SK-N-SH (cell line): ENCODE measurements around the gene GSK3B. TPM values are rescaled to one million over a fixed set of nuclear protein-coding genes. Genes with fewer than 3 reads are reported as not detected.

ENCODE experiments used
- CTCF ChIA-PET: fragments of 300-600, 350-600 bp; formaldehyde crosslinking; extraction: SDS; loops from one replicate; lab custom pipeline; 2021; lab: Yijun Ruan, JAX
- POLR2A ChIA-PET: fragments of 350-600 bp; sonication (Branson Sonifier 250); formaldehyde crosslinking; extraction: SDS; loops from one replicate; lab custom pipeline; 2020; ENCODE audit warnings: antibody characterized with exemption, inconsistent platforms; lab: Yijun Ruan, JAX
- DNase-seq: peaks from one replicate; pipeline ENCODE4 v3.0.0; 2012
- H2AFZ ChIP-seq: fragments of 200-600 bp; sonication (generic); 2 replicates; pipeline ENCODE4 v1.8.1; 2016; ENCODE audit warnings: antibody characterized with exemption, mild to moderate bottlenecking, low read depth
- H3F3A ChIP-seq: fragments of 200-600 bp; sonication (generic); replicated peaks from 2 replicates; pipeline ENCODE3; 2016; ENCODE audit warnings: antibody characterized with exemption, mild to moderate bottlenecking; ENCODE audit not compliant: insufficient read depth
- H3K27ac ChIP-seq, 2 experiments: fragments of 200-500 bp in 1 of 2; fragments of 200-600 bp in 1 of 2; sonication (Bioruptor generic) in 1 of 2; sonication (generic), shearing (Covaris generic) in 1 of 2; 2 replicates each; pipeline versions ENCODE4 v1.5.1 to v1.6.1; 2014 to 2016; ENCODE audit warnings: low read depth in 2 of 2, inconsistent platforms in 1 of 2, low read length in 1 of 2, mild to moderate bottlenecking in 1 of 2, mixed read lengths in 1 of 2
- H3K27me3 ChIP-seq: fragments of 200-600 bp; sonication (generic), shearing (Covaris generic); 2 replicates; pipeline ENCODE4 v1.6.1; 2016; ENCODE audit warnings: mixed run types; ENCODE audit not compliant: insufficient read depth
- H3K36me3 ChIP-seq, 2 experiments: fragments of 200-500 bp in 1 of 2; fragments of 200-600 bp in 1 of 2; sonication (Bioruptor generic) in 1 of 2; sonication (generic) in 1 of 2; replicated peaks in 1 of 2; 2 replicates each; pipeline versions ENCODE3 to v1.5.1; 2014 to 2016; ENCODE audit warnings: low read length in 1 of 2, mild to moderate bottlenecking in 1 of 2; ENCODE audit not compliant: insufficient read depth in 2 of 2, control insufficient read depth in 1 of 2
- H3K4me1 ChIP-seq, 2 experiments: fragments of 200-500 bp in 1 of 2; fragments of 200-600 bp in 1 of 2; sonication (Bioruptor generic) in 1 of 2; sonication (generic), shearing (Covaris generic) in 1 of 2; 2 replicates each; pipeline versions ENCODE4 v1.5.1 to v1.6.1; 2014 to 2016; ENCODE audit warnings: low read depth in 1 of 2, low read length in 1 of 2, mixed run types in 1 of 2; ENCODE audit not compliant: insufficient read depth in 2 of 2, control insufficient read depth in 1 of 2
- H3K4me2 ChIP-seq: fragments of 200-600 bp; sonication (generic), shearing (Covaris generic); 2 replicates; pipeline ENCODE4 v1.6.1; 2017; ENCODE audit warnings: mixed run types
- H3K4me3 ChIP-seq, 2 experiments: fragments of 200-500 bp in 1 of 2; fragments of 200-600 bp in 1 of 2; sonication (Bioruptor generic) in 1 of 2; sonication (generic), shearing (Covaris generic) in 1 of 2; 2 replicates each; pipeline versions ENCODE4 v1.5.1 to v1.8.1; 2014 to 2016; ENCODE audit warnings: low read depth in 2 of 2, inconsistent platforms in 1 of 2, low read length in 1 of 2, mild to moderate bottlenecking in 1 of 2, mixed read lengths in 1 of 2, moderate library complexity in 1 of 2
- H3K79me2 ChIP-seq: fragments of 200-600 bp; sonication (generic); 2 replicates; pipeline ENCODE4 v1.8.1; 2017; ENCODE audit warnings: mild to moderate bottlenecking; ENCODE audit not compliant: insufficient read depth
- H3K9ac ChIP-seq: fragments of 200-600 bp; sonication (generic); 2 replicates; pipeline ENCODE4 v1.6.1; 2017; ENCODE audit warnings: mixed run types
- H3K9me2 ChIP-seq: fragments of 200-600 bp; sonication (generic); 2 replicates; pipeline ENCODE4 v1.6.1; 2017; ENCODE audit warnings: mixed run types
- H3K9me3 ChIP-seq: fragments of 200-600 bp; sonication (generic); 2 replicates; pipeline ENCODE4 v1.6.1; 2017; ENCODE audit warnings: mixed run types, mild to moderate bottlenecking, moderate library complexity
- H4K20me1 ChIP-seq: fragments of 200-600 bp; sonication (generic); 2 replicates; pipeline ENCODE4 v1.6.1; 2017; ENCODE audit warnings: mild to moderate bottlenecking, mixed run types; ENCODE audit not compliant: insufficient read depth
- CHD2 ChIP-seq: fragments of 150-350 bp; IDR thresholded peaks from 2 replicates; pipeline ENCODE4 v1.6.1; 2018; ENCODE audit warnings: low read length; ENCODE audit not compliant: partially characterized antibody
- CTCF ChIP-seq: fragments of 200-600 bp; sonication (generic); IDR thresholded peaks from 2 replicates; pipeline ENCODE4 v1.6.1; 2017; ENCODE audit warnings: antibody characterized with exemption, mild to moderate bottlenecking, moderate library complexity
- FOSL2 ChIP-seq: IDR thresholded peaks from 2 replicates; pipeline ENCODE4 v1.4.0; 2012; ENCODE audit warnings: low read depth, mild to moderate bottlenecking, moderate library complexity, borderline replicate concordance
- FOXJ3 ChIP-seq: sonication (generic); formaldehyde crosslinking; IDR thresholded peaks from 2 replicates; pipeline ENCODE4 v1.5.1; 2020; ENCODE audit warnings: mild to moderate bottlenecking, missing genetic modification reagents
- GATA2 ChIP-seq: sonication (generic); formaldehyde crosslinking; IDR thresholded peaks from 2 replicates; pipeline ENCODE4 v1.5.0; 2020; ENCODE audit warnings: mild to moderate bottlenecking, missing genetic modification reagents
- IRF3 ChIP-seq: fragments of 150-350 bp; IDR thresholded peaks from 2 replicates; pipeline ENCODE4 v1.6.1; 2016; ENCODE audit warnings: mild to moderate bottlenecking, low read depth, low read length
- MEF2A ChIP-seq: IDR thresholded peaks from 2 replicates; pipeline ENCODE4 v1.4.0; 2012; ENCODE audit warnings: low read depth, borderline replicate concordance
- MXI1 ChIP-seq: IDR thresholded peaks from 2 replicates; pipeline ENCODE4 v1.6.1; 2012; ENCODE audit warnings: mild to moderate bottlenecking, low read depth, low read length, improper control_type of control experiment
- NFIC ChIP-seq: IDR thresholded peaks from 2 replicates; pipeline ENCODE4 v1.4.0; 2012; ENCODE audit warnings: borderline replicate concordance
- RCOR1 ChIP-seq: fragments of 150-350 bp; IDR thresholded peaks from 2 replicates; pipeline ENCODE4 v1.6.1; 2017; ENCODE audit warnings: antibody characterized with exemption, low read length
- RXRA ChIP-seq: IDR thresholded peaks from 2 replicates; pipeline ENCODE4 v1.4.0; 2012; ENCODE audit warnings: low read depth, mild to moderate bottlenecking, borderline replicate concordance
- SIN3A ChIP-seq: IDR thresholded peaks from 2 replicates; pipeline ENCODE4 v1.6.1; 2012; ENCODE audit warnings: low read depth, mild to moderate bottlenecking, low read length, moderate library complexity, borderline replicate concordance
- TAF1 ChIP-seq: IDR thresholded peaks from 2 replicates; pipeline ENCODE4 v1.6.1; 2012; ENCODE audit warnings: low read depth, mild to moderate bottlenecking, low read length, moderate library complexity, borderline replicate concordance
- polyA plus RNA-seq, 3 experiments: library from polyadenylated mRNA; depleted of rRNA; stranded (reverse); fragments of >200 nt; gene quantifications; 2 replicates each; pipeline ENCODE4 v1.2.3, GENCODE V29; 2012

GSK3B gene
- polyA plus RNA-seq, 1 of the 3 experiments (the other 2 are of a cell fraction): 15.9 TPM

GRCh38 chr3:120100711-120101110, 6.5 kb upstream of the GSK3B start (continued):
- TF ChIP-seq SIN3A: no peak
- TF ChIP-seq NFIC: no peak
- TF ChIP-seq RCOR1: no peak
- no peak for TF ChIP-seq FOSL2

GRCh38 chr3:120098710-120099109, 4.5 kb upstream of the GSK3B start:
- CTCF ChIA-PET: no interaction called here
- H2AFZ ChIP-seq: no peak overlapping the region

More at GRCh38 chr3:120098710-120099109, 4.5 kb upstream of the GSK3B start:
- Histone ChIP-seq H3K27ac (no peak overlapping the region), H3K36me3 (peaks cover 3 to 8% of the 10 kb centered on the region in 2 experiments), H3K9me2 (no peaks in the 10 kb centered on the region), H3K27me3 (no peaks in the 10 kb centered on the region), H3F3A (peaks cover 19% of the 10 kb centered on the region), H3K79me2 (peaks cover 66% of the 10 kb centered on the region), H3K4me3 (no peak overlapping the region), H3K4me2 (no peak overlapping the region), H3K9ac (no peak overlapping the region)
- POLR2A ChIA-PET: no interaction called here
- no peak for DNase-seq
- no peak for TF ChIP-seq IRF3
- no peak for TF ChIP-seq MXI1
- no peak for TF ChIP-seq RCOR1
- TF ChIP-seq MEF2A: no peak
- TF ChIP-seq RXRA: no peak
- TF ChIP-seq NFIC: no peak
- no peak for TF ChIP-seq CTCF
- TF ChIP-seq FOXJ3 (CRISPR knock-in tag): no peak
- no peak for TF ChIP-seq GATA2 (CRISPR knock-in tag)
- TF ChIP-seq CHD2: no peak
- TF ChIP-seq TAF1: no peak
- TF ChIP-seq, all 33 proteins: peak for 0
- H3K4me1 ChIP-seq: peaks cover 4 to 16% of the 10 kb centered on the region in 2 experiments; a peak in 3 of 4 replicates
- H4K20me1 ChIP-seq: no peaks in the 10 kb centered on the region
- no peaks in the 10 kb centered on the region for H3K9me3 ChIP-seq
